Vagina (tissue), 2 donors: ENCODE results near the gene GLI1. TPM values are rescaled to one million over a fixed set of nuclear protein-coding genes. Genes with fewer than 3 reads are reported as not detected.
"Not testable (repeated sequence)": the region's sequence is repeated elsewhere in the genome, so short reads cannot be mapped to it uniquely, and the experiment has no call there.

ENCODE experiments used
- DNase-seq, 2 donors: peaks; one replicate each; pipeline ENCODE4 v3.0.0-alpha.2; 2017; ENCODE audit errors: extremely low spot score in 2 of 2
- H3K27ac ChIP-seq: fragments of 200-600 bp; sonication (generic); one replicate; pipeline ENCODE4 v1.5.1; 2019
- H3K27me3 ChIP-seq: fragments of 200-600 bp; sonication (generic); one replicate; pipeline ENCODE4 v1.5.1; 2019
- H3K36me3 ChIP-seq, 2 donors: fragments of 200-600 bp; sonication (generic); one replicate each; pipeline ENCODE4 v1.5.1; 2017 to 2019
- H3K4me1 ChIP-seq: fragments of 200-600 bp; sonication (generic); one replicate; pipeline ENCODE4 v1.5.1; 2019
- H3K4me3 ChIP-seq, 2 donors: fragments of 200-600 bp; sonication (generic); 1 replicate in 1 of 2; 2 replicates in 1 of 2; pipeline ENCODE4 v1.5.1; 2016 to 2019
- H3K9me3 ChIP-seq: fragments of 200-600 bp; sonication (generic); one replicate; pipeline ENCODE4 v1.5.1; 2019
- CTCF ChIP-seq, 3 experiments: fragments of 450-650 bp in 2 of 3; fragments of 200-600 bp in 1 of 3; sonication (generic) in 1 of 3; IDR thresholded peaks; one replicate each; pipeline ENCODE4 v1.5.1; 2017 to 2019; ENCODE audit warnings: antibody characterized with exemption in 3 of 3, mild to moderate bottlenecking in 2 of 3, moderate library complexity in 2 of 3
- POLR2A ChIP-seq, 2 donors: fragments of 450-650 bp; IDR thresholded peaks; one replicate each; pipeline ENCODE4 v1.6.1; 2017; ENCODE audit warnings: antibody characterized with exemption in 2 of 2, mild to moderate bottlenecking in 2 of 2, moderate library complexity in 2 of 2
- POLR2AphosphoS5 ChIP-seq, 2 donors: sonication (generic); formaldehyde crosslinking; IDR thresholded peaks; one replicate each; pipeline ENCODE4 v1.9.0; 2017; ENCODE audit warnings: antibody characterized with exemption in 2 of 2, mild to moderate bottlenecking in 2 of 2, low read depth in 1 of 2; ENCODE audit not compliant: insufficient read depth in 1 of 2
- intact Hi-C: fragments of 100-400 bp; cut with DNase I; formaldehyde crosslinking; loops from one replicate; pipeline ENCODE4 v1.15.1; 2023
- total RNA-seq: library from RNA; depleted of rRNA; stranded (reverse); fragments of >200 nt; gene quantifications from one replicate; pipeline ENCODE4 v1.2.3, GENCODE V29; 2016

Gene GLI1
- total RNA-seq, 1 donor from 2014 or later, result 0.25 TPM

GRCh38 chr12:57434517-57435223 is 24.9 kb upstream of the GLI1 start, which contains the start of gene INHBC:
INHBC (plus strand) TSS chr12:57434784; CDS start chr12:57434887, 103 bp downstream.
- no peak within 1 kb of the TSS for H3K27ac ChIP-seq
- H3K36me3 ChIP-seq, result no peaks in the 10 kb centered on the region
- no peak for TF ChIP-seq CTCF (IDR thresholded peaks at IDR 0.05)
- TF ChIP-seq POLR2A (IDR thresholded peaks at IDR 0.05), result no peak
- TF ChIP-seq POLR2AphosphoS5 (IDR thresholded peaks at IDR 0.05; ENCODE audit: insufficient read depth in 1 of 2, low read depth in 1 of 2), result no peak
- intact Hi-C loops, result no loop called here
- H3K4me1 ChIP-seq, result peaks cover 1% of the 10 kb centered on the region
- DNase-seq, result no peak
- no peak within 1 kb of the TSS for H3K4me3 ChIP-seq
- no peaks in the 10 kb centered on the region for H3K9me3 ChIP-seq
- H3K27me3 ChIP-seq, result no peaks in the 10 kb centered on the region

GRCh38 chr12:57435293-57435692 is 24.3 kb upstream of the GLI1 start:
- H3K27ac ChIP-seq, result no peak overlapping the region
- intact Hi-C loops, result no loop called here
- H3K36me3 ChIP-seq, result no peaks in the 10 kb centered on the region
- DNase-seq, result no peak
- H3K4me1 ChIP-seq, result no peaks in the 10 kb centered on the region
- no peaks in the 10 kb centered on the region for H3K27me3 ChIP-seq
- TF ChIP-seq POLR2A (IDR thresholded peaks at IDR 0.05) (no peak), CTCF (IDR thresholded peaks at IDR 0.05) (no peak), POLR2AphosphoS5 (IDR thresholded peaks at IDR 0.05; ENCODE audit: insufficient read depth in 1 of 2, low read depth in 1 of 2) (no peak)
- H3K4me3 ChIP-seq, result no peak overlapping the region
- H3K9me3 ChIP-seq, result no peaks in the 10 kb centered on the region

- intact Hi-C loops, result no loop called here
- DNase-seq, result no peak
- H3K4me1 ChIP-seq, result no peaks in the 10 kb centered on the region
- no peak for TF ChIP-seq POLR2A (IDR thresholded peaks at IDR 0.05)
- TF ChIP-seq POLR2AphosphoS5 (IDR thresholded peaks at IDR 0.05; ENCODE audit: insufficient read depth in 1 of 2, low read depth in 1 of 2), result no peak
- no peak for TF ChIP-seq CTCF (IDR thresholded peaks at IDR 0.05)
- H3K27ac ChIP-seq, result no peak overlapping the region
- no peak overlapping the region for H3K4me3 ChIP-seq
- no peaks in the 10 kb centered on the region for H3K9me3 ChIP-seq
- H3K36me3 ChIP-seq, result no peaks in the 10 kb centered on the region
- H3K27me3 ChIP-seq, result no peaks in the 10 kb centered on the region
Measured at GRCh38 chr12:57438400-57438799, 21.2 kb upstream of the GLI1 start.

GRCh38 chr12:57439762-57440266 is 19.8 kb upstream of the GLI1 start:
- intact Hi-C loops, result no loop called here
- TF ChIP-seq CTCF (IDR thresholded peaks at IDR 0.05) (no peak), POLR2AphosphoS5 (IDR thresholded peaks at IDR 0.05; ENCODE audit: insufficient read depth in 1 of 2, low read depth in 1 of 2) (no peak), POLR2A (IDR thresholded peaks at IDR 0.05) (no peak)
- no peak for DNase-seq
- no peaks in the 10 kb centered on the region for H3K36me3 ChIP-seq
- H3K9me3 ChIP-seq, result no peaks in the 10 kb centered on the region
- H3K4me3 ChIP-seq, result no peak overlapping the region
- H3K27ac ChIP-seq, result no peak overlapping the region
- H3K4me1 ChIP-seq, result no peaks in the 10 kb centered on the region
- H3K27me3 ChIP-seq, result no peaks in the 10 kb centered on the region

- H3K27ac ChIP-seq, H3K27me3 ChIP-seq, H3K9me3 ChIP-seq, H3K4me3 ChIP-seq, DNase-seq, H3K4me1 ChIP-seq, intact Hi-C loops, H3K36me3 ChIP-seq: not testable (repeated sequence)
Measured at GRCh38 chr12:57441393-57441792, 18.2 kb upstream of the GLI1 start.
